ENCODE results near the gene KCNIP4.

DNA sequence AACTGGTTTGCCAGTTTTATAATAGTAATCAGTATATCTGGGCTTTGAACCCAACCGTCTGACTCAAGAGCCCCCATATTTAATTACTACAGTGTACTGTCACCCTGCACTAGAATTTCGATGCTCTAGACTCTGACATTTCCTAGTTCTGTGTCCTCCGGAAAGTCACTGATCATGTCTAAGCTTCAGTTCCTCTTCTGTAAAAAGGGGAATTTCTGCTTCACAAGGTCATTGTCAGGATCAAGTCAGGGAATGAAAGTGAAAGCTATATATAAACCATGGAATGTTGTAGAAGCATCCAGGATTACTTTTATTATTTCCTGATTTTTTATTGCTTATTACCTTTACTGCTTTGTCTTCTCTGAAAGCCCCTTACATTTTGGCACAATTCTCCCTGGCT, 4.0 kb upstream of the KCNIP4 start:
- TF ChIP-seq POLR2A (IDR thresholded peaks at IDR 0.05): no peak
- TF ChIP-seq, protein P1, sequence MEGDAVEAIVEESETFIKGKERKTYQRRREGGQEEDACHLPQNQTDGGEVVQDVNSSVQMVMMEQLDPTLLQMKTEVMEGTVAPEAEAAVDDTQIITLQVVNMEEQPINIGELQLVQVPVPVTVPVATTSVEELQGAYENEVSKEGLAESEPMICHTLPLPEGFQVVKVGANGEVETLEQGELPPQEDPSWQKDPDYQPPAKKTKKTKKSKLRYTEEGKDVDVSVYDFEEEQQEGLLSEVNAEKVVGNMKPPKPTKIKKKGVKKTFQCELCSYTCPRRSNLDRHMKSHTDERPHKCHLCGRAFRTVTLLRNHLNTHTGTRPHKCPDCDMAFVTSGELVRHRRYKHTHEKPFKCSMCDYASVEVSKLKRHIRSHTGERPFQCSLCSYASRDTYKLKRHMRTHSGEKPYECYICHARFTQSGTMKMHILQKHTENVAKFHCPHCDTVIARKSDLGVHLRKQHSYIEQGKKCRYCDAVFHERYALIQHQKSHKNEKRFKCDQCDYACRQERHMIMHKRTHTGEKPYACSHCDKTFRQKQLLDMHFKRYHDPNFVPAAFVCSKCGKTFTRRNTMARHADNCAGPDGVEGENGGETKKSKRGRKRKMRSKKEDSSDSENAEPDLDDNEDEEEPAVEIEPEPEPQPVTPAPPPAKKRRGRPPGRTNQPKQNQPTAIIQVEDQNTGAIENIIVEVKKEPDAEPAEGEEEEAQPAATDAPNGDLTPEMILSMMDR (IDR thresholded peaks at IDR 0.05): no peak
